GM12878 (cell line): ENCODE data around the gene CFAP61.

Source experiments
- POLR2A ChIP-seq: IDR thresholded peaks from 2 replicates; pipeline ENCODE4 v1.6.1; 2011; ENCODE audit warnings: low read depth, mild to moderate bottlenecking, low read length
- RUNX3 ChIP-seq: IDR thresholded peaks from 2 replicates; pipeline ENCODE4 v1.6.1; 2012; ENCODE audit warnings: low read length, inconsistent platforms
- SIX5 ChIP-seq: IDR thresholded peaks from 2 replicates; pipeline ENCODE4 v1.6.1; 2011; ENCODE audit warnings: mild to moderate bottlenecking, low read depth, low read length, moderate library complexity; ENCODE audit not compliant: severe bottlenecking
- SREBF2 ChIP-seq: IDR thresholded peaks from 2 replicates; pipeline ENCODE4 v1.6.1; 2012; ENCODE audit warnings: mild to moderate bottlenecking, low read length

DNA sequence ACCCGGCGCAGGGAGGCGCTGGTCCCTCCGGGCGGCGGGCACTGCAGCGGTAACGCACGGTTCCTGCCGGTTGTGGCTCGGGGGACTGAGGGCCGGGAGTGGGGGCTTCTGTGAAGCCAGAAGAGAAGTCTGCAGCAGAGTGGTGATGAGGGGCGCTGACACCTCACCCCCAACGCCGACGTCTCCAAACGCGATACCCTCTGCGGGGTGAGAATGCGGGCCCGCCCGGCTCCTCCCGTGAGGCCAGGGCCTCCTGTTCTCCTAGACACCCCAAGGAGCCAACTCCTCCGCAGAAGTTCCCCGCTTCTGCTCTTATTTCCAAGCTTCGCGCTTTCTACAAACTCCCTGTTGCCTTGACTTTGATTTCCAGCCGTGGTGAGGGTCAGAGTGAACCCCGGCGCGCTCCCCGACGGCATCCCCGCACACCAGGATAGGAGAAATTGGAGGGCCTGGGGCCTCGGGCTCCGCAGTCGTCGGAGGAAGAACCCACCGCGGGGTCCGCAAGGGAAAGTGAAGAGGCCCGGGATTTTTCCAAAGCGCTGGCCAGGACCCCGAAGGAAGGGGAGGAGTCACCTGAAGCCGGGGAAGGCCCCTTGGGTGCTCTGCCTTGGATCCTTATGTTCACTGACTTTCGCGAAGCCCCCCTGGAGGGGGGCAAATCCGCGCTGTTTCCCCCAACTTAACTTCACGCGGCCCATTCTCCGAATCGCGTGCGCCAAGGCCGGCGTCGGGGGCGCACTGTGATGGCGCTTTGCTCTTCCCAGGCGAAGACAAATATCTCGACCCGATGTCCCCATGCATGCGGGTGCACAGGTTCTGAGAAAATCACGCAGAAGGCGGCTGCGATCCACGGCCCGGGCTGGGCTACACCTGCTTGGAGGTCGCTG is 312.5 kb downstream of the CFAP61 start:
- no peak for TF ChIP-seq SREBF2
- TF ChIP-seq POLR2A = no peak
- no peak for TF ChIP-seq SIX5
- TF ChIP-seq RUNX3 = no peak
